Effector memory CD4-positive, alpha-beta T cell (primary cell): ENCODE data around the gene ADSS1.

ENCODE experiments used
- DNase-seq, 3 donors: peaks; one replicate each; pipeline ENCODE4 v3.0.0-alpha.2; 2020
- H3K27ac ChIP-seq: 2 replicates; pipeline ENCODE4 v1.7.0; 2013; ENCODE audit warnings: mild to moderate bottlenecking, low read length, moderate library complexity; ENCODE audit not compliant: insufficient read depth, poor library complexity, severe bottlenecking
- H3K27me3 ChIP-seq: replicated peaks from 2 replicates; pipeline ENCODE4 v1.7.0; 2013; ENCODE audit warnings: mild to moderate bottlenecking, low read length; ENCODE audit not compliant: insufficient read depth, control insufficient read depth, poor library complexity, severe bottlenecking
- H3K36me3 ChIP-seq: 2 replicates; pipeline ENCODE4 v1.7.0; 2013; ENCODE audit warnings: mild to moderate bottlenecking, low read length, moderate library complexity; ENCODE audit not compliant: control insufficient read depth, insufficient read depth
- H3K4me1 ChIP-seq: 2 replicates; pipeline ENCODE4 v1.7.0; 2013; ENCODE audit warnings: low read length, mild to moderate bottlenecking; ENCODE audit not compliant: control insufficient read depth, insufficient read depth, poor library complexity, severe bottlenecking
- H3K4me3 ChIP-seq: 2 replicates; pipeline ENCODE4 v1.7.0; 2013; ENCODE audit warnings: low read length, low read depth, mild to moderate bottlenecking; ENCODE audit not compliant: insufficient read depth, poor library complexity, severe bottlenecking
- H3K9me3 ChIP-seq: 2 replicates; pipeline ENCODE4 v1.7.0; 2013; ENCODE audit warnings: mild to moderate bottlenecking, low read length, moderate library complexity; ENCODE audit not compliant: control insufficient read depth

Gene ADSS1

GRCh38 chr14:104741803-104742251, 17.8 kb downstream of the ADSS1 start:
- no peak for DNase-seq
- no peak overlapping the region for H3K4me3 ChIP-seq
- H3K27ac ChIP-seq: no peak overlapping the region
- H3K4me1 ChIP-seq: peaks cover 3% of the 10 kb centered on the region
- H3K27me3 ChIP-seq: no peaks in the 10 kb centered on the region
- no peaks in the 10 kb centered on the region for H3K36me3 ChIP-seq
- H3K9me3 ChIP-seq: no peaks in the 10 kb centered on the region

GRCh38 chr14:104742586-104743455, 18.8 kb downstream of the ADSS1 start:
- Histone ChIP-seq H3K9me3 (no peaks in the 10 kb centered on the region), H3K27me3 (no peaks in the 10 kb centered on the region), H3K36me3 (no peaks in the 10 kb centered on the region), H3K4me3 (no peak overlapping the region), H3K4me1 (peaks cover 3% of the 10 kb centered on the region), H3K27ac (no peak overlapping the region)
- no peak for DNase-seq

DNA sequence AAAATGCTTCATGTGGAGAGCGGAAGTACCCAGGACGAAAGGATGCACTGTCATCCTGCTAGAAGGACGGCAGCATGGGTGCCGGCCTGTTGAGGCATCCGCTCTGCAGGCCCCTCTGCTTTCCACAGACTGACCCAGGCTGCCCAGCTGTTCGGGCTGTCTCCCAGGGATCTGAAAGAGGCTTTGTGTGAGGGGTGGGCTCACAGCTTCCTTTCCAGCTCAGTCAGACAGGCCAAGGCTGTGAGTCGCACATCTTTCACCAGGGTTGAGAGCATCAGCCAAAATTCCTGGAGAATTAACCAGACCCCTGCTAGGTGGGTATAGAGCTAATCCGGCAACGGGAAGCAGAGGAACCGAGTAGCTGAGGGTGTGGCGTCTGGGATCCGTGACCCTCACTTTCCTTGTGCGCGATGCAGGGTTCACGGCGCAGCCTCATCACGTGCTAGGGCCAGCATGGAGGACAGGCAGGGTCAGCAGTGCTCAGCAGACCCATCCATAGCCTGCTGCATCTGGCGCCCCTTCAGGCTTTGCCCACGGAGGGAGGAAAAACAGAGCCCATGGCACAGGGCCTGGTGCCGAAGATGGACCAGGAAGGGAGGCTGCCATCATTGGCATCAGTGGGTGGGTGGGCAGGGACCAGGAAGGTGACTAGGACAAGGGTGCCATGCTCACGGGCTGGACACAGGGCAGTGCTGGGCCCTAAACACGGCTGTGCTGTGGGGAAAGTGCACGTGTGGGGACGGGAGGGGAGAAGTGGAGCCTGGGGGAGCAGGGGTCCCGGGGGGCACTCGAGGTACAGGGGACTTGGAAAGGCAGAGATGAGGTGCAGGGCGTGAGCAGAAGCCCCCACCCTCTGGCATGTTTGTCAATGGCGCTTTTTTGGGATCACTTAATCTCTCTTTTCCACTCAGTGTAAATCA, 19.7 kb downstream of the ADSS1 start:
- Histone ChIP-seq H3K36me3 (no peaks in the 10 kb centered on the region), H3K9me3 (no peaks in the 10 kb centered on the region), H3K4me1 (peaks cover 3% of the 10 kb centered on the region), H3K4me3 (no peak overlapping the region), H3K27ac (no peak overlapping the region), H3K27me3 (no peaks in the 10 kb centered on the region)
- no peak for DNase-seq

DNA sequence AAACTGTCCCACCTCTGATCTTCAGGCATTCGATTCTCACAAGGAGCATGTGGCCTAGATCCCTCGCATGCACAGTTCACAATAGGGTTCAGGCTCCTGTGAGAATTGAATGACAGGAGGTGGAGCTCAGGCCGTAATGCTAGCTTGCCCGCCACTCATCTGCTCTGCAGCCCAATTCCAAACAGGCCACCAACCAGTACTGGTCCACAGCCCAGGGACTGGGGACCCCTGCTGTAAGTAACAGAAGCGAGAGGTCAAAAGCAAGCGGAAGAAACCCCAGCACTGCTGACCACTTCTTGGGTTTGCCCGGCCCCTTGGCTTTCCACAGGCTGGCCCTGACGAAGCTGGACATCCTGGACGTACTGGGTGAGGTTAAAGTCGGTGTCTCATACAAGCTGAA, 20.5 kb downstream of the ADSS1 start:
- Histone ChIP-seq H3K27me3 (no peaks in the 10 kb centered on the region), H3K27ac (no peak overlapping the region), H3K4me3 (no peak overlapping the region), H3K4me1 (peaks cover 3% of the 10 kb centered on the region), H3K36me3 (no peaks in the 10 kb centered on the region), H3K9me3 (no peaks in the 10 kb centered on the region)
- no peak for DNase-seq

- no peaks in the 10 kb centered on the region for H3K9me3 ChIP-seq
- no peak overlapping the region for H3K27ac ChIP-seq
- H3K4me1 ChIP-seq: peaks cover 3% of the 10 kb centered on the region
These were observed 21.4 kb downstream of the ADSS1 start for GRCh38 chr14:104745431-104745830.

GRCh38 chr14:104746071-104746545, 22.1 kb downstream of the ADSS1 start:
- H3K36me3 ChIP-seq: no peaks in the 10 kb centered on the region
- no peaks in the 10 kb centered on the region for H3K27me3 ChIP-seq
- no peak overlapping the region for H3K4me3 ChIP-seq
- no peak overlapping the region for H3K27ac ChIP-seq
- DNase-seq: no peak
- H3K9me3 ChIP-seq: no peaks in the 10 kb centered on the region
- peaks cover 3% of the 10 kb centered on the region for H3K4me1 ChIP-seq

More at GRCh38 chr14:104745431-104745830, 21.4 kb downstream of the ADSS1 start:
- DNase-seq: no peak
- H3K36me3 ChIP-seq: no peaks in the 10 kb centered on the region
- no peaks in the 10 kb centered on the region for H3K27me3 ChIP-seq
- no peak overlapping the region for H3K4me3 ChIP-seq

GRCh38 chr14:104746934-104747481, 23.0 kb downstream of the ADSS1 start:
- no peak overlapping the region for H3K27ac ChIP-seq
- H3K4me3 ChIP-seq: no peak overlapping the region
- peaks cover 5% of the 10 kb centered on the region for H3K4me1 ChIP-seq
- no peak for DNase-seq
- H3K27me3 ChIP-seq: no peaks in the 10 kb centered on the region
- H3K9me3 ChIP-seq: no peaks in the 10 kb centered on the region
- no peaks in the 10 kb centered on the region for H3K36me3 ChIP-seq

- peaks cover 7% of the 10 kb centered on the region for H3K4me1 ChIP-seq
- no peak overlapping the region for H3K27ac ChIP-seq
- DNase-seq: no peak
- no peaks in the 10 kb centered on the region for H3K9me3 ChIP-seq
- no peaks in the 10 kb centered on the region for H3K27me3 ChIP-seq
- no peaks in the 10 kb centered on the region for H3K36me3 ChIP-seq
- no peak overlapping the region for H3K4me3 ChIP-seq
These were observed 23.8 kb downstream of the ADSS1 start for GRCh38 chr14:104747876-104748275.

DNA sequence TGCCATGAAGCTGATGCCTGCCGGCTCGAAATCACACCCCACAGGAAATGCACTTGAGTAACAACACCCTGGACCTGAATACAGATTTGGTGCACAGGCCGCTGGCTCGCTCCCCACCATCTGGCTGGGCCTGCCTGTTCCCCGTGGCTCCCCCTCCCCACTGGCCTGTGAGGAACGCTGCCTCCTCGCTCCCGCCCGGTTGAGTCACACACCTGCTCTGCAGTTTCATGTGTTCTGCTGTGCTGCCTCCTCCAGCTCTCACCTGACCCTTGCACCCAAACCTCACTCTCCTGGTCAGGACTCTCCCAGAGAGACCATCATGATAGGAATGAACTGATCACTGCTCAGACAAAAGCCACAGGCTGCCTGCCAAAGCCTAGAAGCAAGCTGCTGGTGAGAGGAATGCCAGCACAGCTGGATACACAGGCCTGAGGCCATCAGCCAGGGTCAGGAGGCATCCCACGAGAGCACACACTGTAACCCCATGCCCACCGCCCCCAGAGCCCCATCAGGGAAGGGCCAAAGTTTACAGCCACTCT, 25.2 kb downstream of the ADSS1 start:
- Histone ChIP-seq H3K27me3 (no peaks in the 10 kb centered on the region), H3K27ac (no peak overlapping the region), H3K4me1 (peaks cover 13% of the 10 kb centered on the region), H3K4me3 (no peak overlapping the region), H3K36me3 (no peaks in the 10 kb centered on the region), H3K9me3 (no peaks in the 10 kb centered on the region)
- no peak for DNase-seq
